Thoracic aorta endothelial cell (primary cell): ENCODE data around the gene SEMA6A. TPM values are rescaled to one million over a fixed set of nuclear protein-coding genes. Genes with fewer than 3 reads are reported as not detected.

Experiments
- total RNA-seq: library from RNA; depleted of rRNA; stranded (reverse); fragments of >200 nt; gene quantifications from 2 replicates; pipeline ENCODE4 v1.2.3, GENCODE V29; 2012

SEMA6A gene, protein sequence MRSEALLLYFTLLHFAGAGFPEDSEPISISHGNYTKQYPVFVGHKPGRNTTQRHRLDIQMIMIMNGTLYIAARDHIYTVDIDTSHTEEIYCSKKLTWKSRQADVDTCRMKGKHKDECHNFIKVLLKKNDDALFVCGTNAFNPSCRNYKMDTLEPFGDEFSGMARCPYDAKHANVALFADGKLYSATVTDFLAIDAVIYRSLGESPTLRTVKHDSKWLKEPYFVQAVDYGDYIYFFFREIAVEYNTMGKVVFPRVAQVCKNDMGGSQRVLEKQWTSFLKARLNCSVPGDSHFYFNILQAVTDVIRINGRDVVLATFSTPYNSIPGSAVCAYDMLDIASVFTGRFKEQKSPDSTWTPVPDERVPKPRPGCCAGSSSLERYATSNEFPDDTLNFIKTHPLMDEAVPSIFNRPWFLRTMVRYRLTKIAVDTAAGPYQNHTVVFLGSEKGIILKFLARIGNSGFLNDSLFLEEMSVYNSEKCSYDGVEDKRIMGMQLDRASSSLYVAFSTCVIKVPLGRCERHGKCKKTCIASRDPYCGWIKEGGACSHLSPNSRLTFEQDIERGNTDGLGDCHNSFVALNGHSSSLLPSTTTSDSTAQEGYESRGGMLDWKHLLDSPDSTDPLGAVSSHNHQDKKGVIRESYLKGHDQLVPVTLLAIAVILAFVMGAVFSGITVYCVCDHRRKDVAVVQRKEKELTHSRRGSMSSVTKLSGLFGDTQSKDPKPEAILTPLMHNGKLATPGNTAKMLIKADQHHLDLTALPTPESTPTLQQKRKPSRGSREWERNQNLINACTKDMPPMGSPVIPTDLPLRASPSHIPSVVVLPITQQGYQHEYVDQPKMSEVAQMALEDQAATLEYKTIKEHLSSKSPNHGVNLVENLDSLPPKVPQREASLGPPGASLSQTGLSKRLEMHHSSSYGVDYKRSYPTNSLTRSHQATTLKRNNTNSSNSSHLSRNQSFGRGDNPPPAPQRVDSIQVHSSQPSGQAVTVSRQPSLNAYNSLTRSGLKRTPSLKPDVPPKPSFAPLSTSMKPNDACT
- 1.1 and 1.6 TPM in 2 replicates for total RNA-seq

GRCh38 chr5:116574367-116575325, at the start of gene SEMA6A:
Gene SEMA6A (minus strand): TSS chr5:116574823. CDS start chr5:116504944, 69,879 bp downstream.

